ENCODE measurements around the gene CLASP1. TPM values are rescaled to one million over a fixed set of nuclear protein-coding genes. Genes with fewer than 3 reads are reported as not detected.

CLASP1 gene
- total and polyA plus RNA-seq, 2 donors (not counting 3 experiments of a cell fraction or from before 2014, with no cell fraction given) = 10.0 to 57.9 TPM

GRCh38 chr2:121387591-121388325 is 261.5 kb downstream of the CLASP1 start:
- no peak for DNase-seq (ENCODE audit: low read depth, low spot score)
- Histone ChIP-seq H3K27me3 (ENCODE audit: control insufficient read depth in 2 of 2, insufficient read depth in 2 of 2, low read length in 2 of 2) (no peaks in the 10 kb centered on the region), H3K36me3 (ENCODE audit: control insufficient read depth in 2 of 2, extremely low read depth in 1 of 2, insufficient read depth in 2 of 2, low read length in 2 of 2) (peaks cover 5 to 7% of the 10 kb centered on the region in 2 experiments), H3K9ac (replicated peaks; ENCODE audit: extremely low read depth, insufficient read depth, low read length) (no peak overlapping the region), H3K79me2 (ENCODE audit: control insufficient read depth, insufficient read depth, low read length) (no peaks in the 10 kb centered on the region), H3K9me1 (replicated peaks; ENCODE audit: control insufficient read depth, extremely low read depth, insufficient read depth, low read length) (no peaks in the 10 kb centered on the region), H3K4me2 (ENCODE audit: insufficient read depth, low read length) (no peak overlapping the region), H3K4me3 (replicated peaks in 1 of 3; ENCODE audit: insufficient read depth in 1 of 3, low read depth in 1 of 3, low read length in 3 of 3) (no peak overlapping the region), H4K20me1 (replicated peaks; ENCODE audit: control insufficient read depth, extremely low read depth, insufficient read depth, low read length) (no peaks in the 10 kb centered on the region), H2AFZ (ENCODE audit: low read depth, low read length) (no peak overlapping the region), H3K4me1 (ENCODE audit: control insufficient read depth, extremely low read depth, insufficient read depth, low read length) (no peaks in the 10 kb centered on the region), H3K9me3 (replicated peaks; ENCODE audit: control insufficient read depth, insufficient read depth, low read length) (no peaks in the 10 kb centered on the region), H3K27ac (ENCODE audit: insufficient read depth, low read depth, low read length) (no peak overlapping the region)
- no TSS peak for BruUV-seq (replicated peaks)
- no peak for FAIRE-seq
- ChIA-PET CTCF (interaction anchor here (0.9 to 1.3 kb wide), 3 partner anchors 10 to 32 kb away, joined by 3 to 7 read pairs (median 6); no protein-coding TSS in a partner anchor), POLR2A (no interaction called here)
- TF ChIP-seq CTCF (IDR thresholded peaks at IDR 0.05; ENCODE audit: extremely low read depth in 1 of 2, insufficient read depth in 1 of 2, low read depth in 1 of 2, low read length in 2 of 2) = no peak
- TF ChIP-seq FOS (IDR thresholded peaks at IDR 0.05; ENCODE audit: borderline replicate concordance, insufficient read depth, low read length) = no peak
- no peak for TF ChIP-seq MAX (IDR thresholded peaks at IDR 0.05; ENCODE audit: insufficient read depth, insufficient read length)
- TF ChIP-seq POLR2AphosphoS5 (IDR thresholded peaks at IDR 0.05; ENCODE audit: insufficient read depth, low read depth, low read length) = no peak
- TF ChIP-seq POLR2A (IDR thresholded peaks at IDR 0.05; ENCODE audit: low read depth, low read length) = no peak
- no peak for TF ChIP-seq EZH2 (IDR thresholded peaks at IDR 0.05; ENCODE audit: borderline replicate concordance, low read depth, low read length, severe bottlenecking)
- no peak for TF ChIP-seq MYC (IDR thresholded peaks at IDR 0.05; ENCODE audit: low read depth, low read length)
- TF ChIP-seq JUN (IDR thresholded peaks at IDR 0.05; ENCODE audit: borderline replicate concordance, insufficient read depth, insufficient read length, low read depth) = no peak
- TF ChIP-seq GATA2 (IDR thresholded peaks at IDR 0.05; ENCODE audit: insufficient read depth, insufficient read length, low read depth, low read length) = no peak
- dilution Hi-C loops (cut with MboI; ENCODE audit: extremely low pct_ligation_motif_present, low sequenced_read_pairs) (no loop called here), intact Hi-C loops (cut with micrococcal nuclease) (no loop called here)

Measured in endothelial cell of umbilical vein (primary cell).